Astrocyte of the spinal cord (primary cell): ENCODE data around the gene GABRG3.

ENCODE experiments used
- DNase-seq: peaks from one replicate; pipeline ENCODE4 v3.0.0; 2011; ENCODE audit warnings: low read depth, low spot score
- H3K4me3 ChIP-seq: 2 replicates; pipeline ENCODE4 v1.5.1; 2011; ENCODE audit warnings: low read depth, mild to moderate bottlenecking, low read length, moderate library complexity
- CTCF ChIP-seq: IDR thresholded peaks from 2 replicates; pipeline ENCODE4 v1.5.1; 2012; ENCODE audit warnings: low read depth, mild to moderate bottlenecking, low read length, inconsistent platforms
- in situ Hi-C: cut with HindIII; loops from 2 replicates; pipeline ENCODE4 v1.10.0; 2017; ENCODE audit warnings: low sequenced_read_pairs

Gene GABRG3

GRCh38 chr15:27589782-27590181 lies 618.8 kb downstream of the GABRG3 start:
- H3K4me3 ChIP-seq = no peak overlapping the region
- no peak for DNase-seq
- no peak for TF ChIP-seq CTCF
- in situ Hi-C loops = no loop called here
